Activated CD8-positive, alpha-beta memory T cell treated with anti-CD3 and anti-CD28 coated beads, Interleukin-2, amount 10 ng/mL, durations not matched to agents 7 days and 5 days (primary cell): ENCODE measurements around the gene CLECL1. TPM values are rescaled to one million over a fixed set of nuclear protein-coding genes. Genes with fewer than 3 reads are reported as not detected.
A peak's percentile ranks its signal among the peaks of the same experiment; 100 is the strongest.
"Not testable (repeated sequence)": the region's sequence is repeated elsewhere in the genome, so short reads cannot be mapped to it uniquely, and the experiment has no call there.

Source experiments
- ATAC-seq: fragments of 150-1000 bp; cut with Tn5 transposase; one replicate; pipeline ENCODE4 v1.10.0; 2021; ENCODE audit warnings: moderate library complexity
- CTCF ChIA-PET: fragments of 350-600 bp; sonication (Branson Sonifier 250); formaldehyde crosslinking; loops from one replicate; lab custom pipeline; 2021; ENCODE audit warnings: antibody characterized with exemption; lab: Charles Lee
- DNase-seq: peaks from one replicate; pipeline ENCODE4 v3.0.0-alpha.2; 2020
- H3K27ac Mint-ChIP-seq: one replicate; pipeline ENCODE4 v1.8.0; 2021; ENCODE audit warnings: mild to moderate bottlenecking, mixed read lengths
- H3K27me3 Mint-ChIP-seq: one replicate; pipeline ENCODE4 v1.8.0; 2021; ENCODE audit warnings: mixed read lengths
- H3K36me3 Mint-ChIP-seq: one replicate; pipeline ENCODE4 v1.8.0; 2021; ENCODE audit warnings: mild to moderate bottlenecking, mixed read lengths
- H3K4me1 Mint-ChIP-seq: one replicate; pipeline ENCODE4 v1.8.0; 2021; ENCODE audit warnings: mixed read lengths
- H3K4me3 Mint-ChIP-seq: one replicate; pipeline ENCODE4 v1.8.0; 2021; ENCODE audit warnings: mild to moderate bottlenecking, moderate library complexity, mixed read lengths
- H3K9me3 Mint-ChIP-seq: one replicate; pipeline ENCODE4 v1.8.0; 2022; ENCODE audit warnings: low read depth, mixed read lengths
- total RNA-seq, 2 experiments: library from RNA; stranded (reverse); gene quantifications; one replicate each; pipeline ENCODE4 v1.2.3, GENCODE V29; 2021

The CLECL1 gene
- total RNA-seq, 2 experiments from 2014 or later, result 2.2 to 8.8 TPM

GRCh38 chr12:9698681-9699080, 34.2 kb downstream of the CLECL1 start:
- Mint-ChIP-seq H3K4me1 (peaks cover 83% of the 10 kb centered on the region), H3K9me3 (peaks cover 9% of the 10 kb centered on the region)

GRCh38 chr12:9697619-9698018, 35.3 kb downstream of the CLECL1 start:
- Mint-ChIP-seq H3K36me3 (peaks cover 59% of the 10 kb centered on the region), H3K4me1 (peaks cover 82% of the 10 kb centered on the region), H3K4me3 (no peak overlapping the region), H3K9me3 (peaks cover 9% of the 10 kb centered on the region), H3K27me3 (no peaks in the 10 kb centered on the region), H3K27ac (peak overlapping the region; percentile 50)
- DNase-seq (no peak), ATAC-seq (no peak)
- CTCF ChIA-PET, result interaction anchor here (0.9 to 1.4 kb wide), 4 partner anchors 10 to 14 kb away, joined by 3 to 7 read pairs (median 4); no protein-coding TSS in a partner anchor

More at GRCh38 chr12:9698681-9699080, 34.2 kb downstream of the CLECL1 start:
- ATAC-seq (no peak), DNase-seq (no peak)
- CTCF ChIA-PET, result interaction anchor here (1.0 to 2.4 kb wide), 4 partner anchors 10 to 17 kb away, joined by 3 to 12 read pairs (median 6); no protein-coding TSS in a partner anchor
- Mint-ChIP-seq H3K27me3 (no peaks in the 10 kb centered on the region), H3K36me3 (peaks cover 48% of the 10 kb centered on the region), H3K4me3 (no peak overlapping the region), H3K27ac (peak overlapping the region; percentile 63)

DNA sequence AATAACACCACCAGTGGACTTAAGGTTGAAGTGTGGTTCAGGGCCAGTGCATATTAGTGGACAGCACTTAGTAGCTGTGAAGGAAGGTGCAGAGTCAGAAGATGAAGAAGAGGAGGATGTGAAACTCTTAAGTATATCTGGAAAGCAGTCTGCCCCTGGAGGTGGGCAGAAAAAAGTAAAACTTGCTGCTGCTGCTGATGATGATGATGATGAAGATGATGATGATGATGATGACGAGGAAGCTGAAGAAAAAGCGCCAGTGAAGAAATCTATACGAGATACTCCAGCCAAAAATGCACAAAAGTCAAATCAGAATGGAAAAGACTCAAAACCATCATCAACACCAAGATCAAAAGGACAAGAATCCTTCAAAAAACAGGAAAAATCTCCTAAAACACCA, 37.2 kb downstream of the CLECL1 start:
- H3K4me1 Mint-ChIP-seq, result peaks cover 74% of the 10 kb centered on the region
- ATAC-seq, DNase-seq, H3K27me3 Mint-ChIP-seq, H3K4me3 Mint-ChIP-seq, H3K9me3 Mint-ChIP-seq: not testable (repeated sequence)
- CTCF ChIA-PET, result interaction anchor here (0.9 kb wide), 1 partner anchor 9 kb away, joined by 3 read pairs; no protein-coding TSS in a partner anchor
- peak overlapping the region; percentile 61 for H3K27ac Mint-ChIP-seq
- H3K36me3 Mint-ChIP-seq, result peaks cover 77% of the 10 kb centered on the region

DNA sequence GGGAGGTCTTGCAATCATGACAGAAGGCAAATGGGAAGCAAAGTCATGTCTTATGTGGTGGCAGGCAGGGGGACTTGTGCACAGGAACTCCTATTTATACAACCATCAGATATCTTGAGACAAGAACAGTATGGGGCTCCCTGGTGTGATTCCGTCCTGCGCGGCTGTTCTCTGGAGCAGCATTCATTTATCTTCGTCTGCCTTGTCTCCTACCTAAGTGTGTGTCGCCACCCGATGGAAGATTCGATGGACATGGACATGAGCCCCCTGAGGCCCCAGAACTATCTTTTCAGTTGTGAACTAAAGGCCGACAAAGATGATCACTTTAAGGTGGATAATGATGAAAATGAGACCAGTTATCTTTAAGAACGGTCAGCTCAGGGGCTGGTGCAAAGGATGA, 37.7 kb downstream of the CLECL1 start:
- not testable (repeated sequence) for H3K4me3 Mint-ChIP-seq, DNase-seq, H3K9me3 Mint-ChIP-seq, H3K27me3 Mint-ChIP-seq, ATAC-seq, H3K27ac Mint-ChIP-seq
- CTCF ChIA-PET, result interaction anchor here (0.9 kb wide), 1 partner anchor 8 kb away, joined by 3 read pairs; no protein-coding TSS in a partner anchor
- Mint-ChIP-seq H3K36me3 (peaks cover 81% of the 10 kb centered on the region), H3K4me1 (peaks cover 70% of the 10 kb centered on the region)

DNA sequence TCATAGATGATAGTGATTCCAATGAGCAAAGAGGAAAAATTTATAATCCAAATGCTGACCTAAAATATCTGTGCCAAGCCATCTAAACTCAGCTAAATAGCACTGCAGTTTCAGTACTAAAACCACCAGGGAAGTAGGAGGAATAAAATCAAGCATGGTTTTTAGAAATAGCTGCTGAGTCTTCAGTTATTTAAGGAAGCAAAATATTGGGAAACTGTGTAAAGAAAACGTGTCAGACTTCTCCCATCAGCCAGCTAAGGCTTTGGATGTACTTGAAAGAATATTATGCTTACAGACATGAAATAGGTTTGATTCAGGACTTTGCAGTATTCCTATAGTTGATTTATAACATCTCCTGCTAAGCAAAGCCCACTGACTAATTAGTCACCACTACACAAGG, 38.7 kb downstream of the CLECL1 start:
- Mint-ChIP-seq H3K27ac (peak overlapping the region; percentile 29), H3K4me1 (peaks cover 63% of the 10 kb centered on the region), H3K9me3 (peaks cover 11% of the 10 kb centered on the region), H3K36me3 (peaks cover 90% of the 10 kb centered on the region), H3K4me3 (no peak overlapping the region), H3K27me3 (no peaks in the 10 kb centered on the region)
- CTCF ChIA-PET, result interaction anchor here (1.0 to 1.6 kb wide), 3 partner anchors 14 to 49 kb away, joined by 3 to 7 read pairs (median 4); no protein-coding TSS in a partner anchor
- no peak for ATAC-seq
- DNase-seq, result no peak

GRCh38 chr12:9692909-9693308, 40.0 kb downstream of the CLECL1 start:
- Mint-ChIP-seq H3K27me3 (no peaks in the 10 kb centered on the region), H3K9me3 (peaks cover 13% of the 10 kb centered on the region), H3K4me3 (no peak overlapping the region), H3K36me3 (peaks cover 95% of the 10 kb centered on the region), H3K4me1 (peaks cover 58% of the 10 kb centered on the region), H3K27ac (no peak overlapping the region)
- CTCF ChIA-PET, result interaction anchor here (1.6 kb wide), 1 partner anchor 15 kb away, joined by 7 read pairs; no protein-coding TSS in a partner anchor
- DNase-seq (no peak), ATAC-seq (no peak)

GRCh38 chr12:9687228-9687627, 45.7 kb downstream of the CLECL1 start:
- H3K27me3 Mint-ChIP-seq, result no peaks in the 10 kb centered on the region
- peak overlapping the region; percentile 43 for H3K27ac Mint-ChIP-seq
- peaks cover 67% of the 10 kb centered on the region for H3K4me1 Mint-ChIP-seq
- DNase-seq, result no peak
- H3K4me3 Mint-ChIP-seq, result no peak overlapping the region
- CTCF ChIA-PET, result interaction anchor here (0.7 to 2.3 kb wide), 10 partner anchors 8 to 356 kb away, joined by 3 to 15 read pairs (median 3); no protein-coding TSS in a partner anchor
- no peak for ATAC-seq
- H3K36me3 Mint-ChIP-seq, result peaks cover 95% of the 10 kb centered on the region
- peaks cover 18% of the 10 kb centered on the region for H3K9me3 Mint-ChIP-seq

GRCh38 chr12:9685915-9686314, 47.0 kb downstream of the CLECL1 start:
- CTCF ChIA-PET, result interaction anchor here (1.8 to 2.3 kb wide), 2 partner anchors 15 to 22 kb away, joined by 5 to 15 read pairs; no protein-coding TSS in a partner anchor
- no peak overlapping the region for H3K4me3 Mint-ChIP-seq
- H3K9me3 Mint-ChIP-seq, result peaks cover 23% of the 10 kb centered on the region

GRCh38 chr12:9685366-9685765, 47.5 kb downstream of the CLECL1 start:
- CTCF ChIA-PET, result interaction anchor here (1.2 to 1.8 kb wide), 3 partner anchors 12 to 52 kb away, joined by 3 to 5 read pairs (median 4); no protein-coding TSS in a partner anchor
- not testable (repeated sequence) for H3K27me3 Mint-ChIP-seq, ATAC-seq, DNase-seq
- peaks cover 29% of the 10 kb centered on the region for H3K9me3 Mint-ChIP-seq
- H3K4me1 Mint-ChIP-seq, result peaks cover 67% of the 10 kb centered on the region
- peak overlapping the region; percentile 67 for H3K27ac Mint-ChIP-seq
- peaks cover 94% of the 10 kb centered on the region for H3K36me3 Mint-ChIP-seq
- H3K4me3 Mint-ChIP-seq, result peak overlapping the region; percentile 15

More at GRCh38 chr12:9685915-9686314, 47.0 kb downstream of the CLECL1 start:
- no peak for ATAC-seq
- Mint-ChIP-seq H3K27me3 (no peaks in the 10 kb centered on the region), H3K4me1 (peaks cover 65% of the 10 kb centered on the region), H3K36me3 (peaks cover 94% of the 10 kb centered on the region), H3K27ac (peak overlapping the region; percentile 67)
- no peak for DNase-seq

DNA sequence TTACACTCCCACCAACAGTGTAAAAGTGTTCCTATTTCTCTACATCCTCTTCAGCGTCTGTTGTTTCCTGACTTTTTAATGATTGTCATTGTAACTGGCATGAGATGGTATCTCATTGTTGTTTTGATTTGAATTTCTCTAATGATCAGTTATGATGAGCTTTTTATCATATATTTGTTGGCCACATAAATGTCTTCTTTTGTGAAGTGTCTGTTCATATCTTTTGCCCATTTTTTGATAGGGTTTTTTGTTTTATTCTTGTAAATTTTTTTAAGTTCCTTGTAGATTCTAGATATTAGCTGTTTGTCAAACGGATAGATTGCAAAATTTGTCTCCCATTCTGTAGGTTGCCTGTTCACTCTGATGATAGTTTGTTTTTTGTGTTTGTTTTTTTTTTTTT, 49.9 kb downstream of the CLECL1 start:
- Mint-ChIP-seq H3K36me3 (peaks cover 93% of the 10 kb centered on the region), H3K9me3 (peaks cover 35% of the 10 kb centered on the region), H3K4me1 (peaks cover 77% of the 10 kb centered on the region)
- H3K4me3 Mint-ChIP-seq, H3K27ac Mint-ChIP-seq, H3K27me3 Mint-ChIP-seq, DNase-seq, ATAC-seq: not testable (repeated sequence)
- CTCF ChIA-PET, result interaction anchor here (0.8 to 2.8 kb wide), 4 partner anchors 9 to 48 kb away, joined by 3 to 10 read pairs (median 4); no protein-coding TSS in a partner anchor

GRCh38 chr12:9682508-9682907, 50.4 kb downstream of the CLECL1 start:
- not testable (repeated sequence) for DNase-seq, H3K27me3 Mint-ChIP-seq, H3K27ac Mint-ChIP-seq, ATAC-seq, H3K4me3 Mint-ChIP-seq
- Mint-ChIP-seq H3K4me1 (peaks cover 80% of the 10 kb centered on the region), H3K9me3 (peaks cover 35% of the 10 kb centered on the region), H3K36me3 (peaks cover 94% of the 10 kb centered on the region)
- CTCF ChIA-PET, result interaction anchor here (0.7 to 2.8 kb wide), 8 partner anchors 8 to 49 kb away, joined by 3 to 10 read pairs (median 3); partner anchors contain the start of gene CLEC2D

GRCh38 chr12:9674226-9674590, 58.7 kb downstream of the CLECL1 start:
- ATAC-seq, result peak; percentile 35
- no peaks in the 10 kb centered on the region for H3K27me3 Mint-ChIP-seq
- CTCF ChIA-PET, result interaction anchor here (0.7 to 2.8 kb wide), 6 partner anchors 9 to 344 kb away, joined by 3 to 12 read pairs (median 4); no protein-coding TSS in a partner anchor

DNA sequence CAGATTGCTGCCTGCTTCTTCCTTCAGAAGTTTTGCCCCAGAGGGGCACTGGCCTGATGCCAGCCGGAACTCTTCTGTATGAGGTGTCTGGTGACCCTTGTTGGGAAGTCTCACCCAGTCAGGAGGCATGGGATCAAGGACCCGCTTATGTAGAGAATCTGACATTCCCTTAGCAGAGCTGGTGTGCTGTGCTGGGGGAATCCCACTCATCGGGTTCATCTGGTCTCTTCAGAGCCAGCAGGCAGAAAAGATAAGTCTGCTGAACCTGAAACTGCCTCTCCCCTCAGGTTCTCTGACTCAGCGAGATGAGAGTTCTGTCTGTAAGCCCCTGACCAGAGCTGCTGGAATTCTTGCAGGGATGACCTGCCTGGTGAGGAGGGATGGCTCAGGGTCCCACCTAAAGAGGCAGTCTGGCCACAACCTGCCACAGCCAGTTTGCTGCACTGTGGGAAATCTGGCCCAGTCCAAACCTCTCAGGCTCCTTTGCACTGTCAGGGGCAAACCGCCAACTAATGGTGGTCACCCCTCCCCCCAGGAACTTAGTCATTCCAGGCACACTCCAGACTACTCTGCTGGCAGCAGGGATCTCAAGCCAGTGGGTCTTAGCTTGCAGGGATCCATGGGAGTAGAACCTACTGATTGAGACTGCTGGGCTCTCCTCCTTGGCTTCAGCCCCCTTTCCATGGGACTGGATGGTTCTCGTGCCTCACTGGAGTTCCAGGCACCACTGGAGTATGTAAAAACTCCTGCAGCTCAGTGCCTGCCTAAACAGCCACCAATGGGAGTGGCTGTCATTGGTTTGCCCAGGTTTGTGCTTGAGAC, 59.3 kb downstream of the CLECL1 start:
- Mint-ChIP-seq H3K4me1 (peaks cover 51% of the 10 kb centered on the region), H3K27me3 (no peaks in the 10 kb centered on the region), H3K4me3 (peak overlapping the region; percentile 95), H3K27ac (peak overlapping the region; percentile 99), H3K9me3 (no peaks in the 10 kb centered on the region), H3K36me3 (peaks cover 90% of the 10 kb centered on the region)
- DNase-seq (peak; percentile 91), ATAC-seq (peak; percentile 37)
- CTCF ChIA-PET, result interaction anchor here (0.7 to 2.8 kb wide), 7 partner anchors 10 to 343 kb away, joined by 3 to 12 read pairs (median 4); no protein-coding TSS in a partner anchor

More at GRCh38 chr12:9674226-9674590, 58.7 kb downstream of the CLECL1 start:
- Mint-ChIP-seq H3K27ac (peak overlapping the region; percentile 99), H3K36me3 (peaks cover 92% of the 10 kb centered on the region), H3K4me3 (peak overlapping the region; percentile 95), H3K4me1 (peaks cover 50% of the 10 kb centered on the region), H3K9me3 (no peaks in the 10 kb centered on the region)
- DNase-seq, result peak; percentile 83
